Activated T-cell treated with anti-CD3 and anti-CD28 coated beads, Interleukin-2, amount 50 U/mL, for 24 hours (primary cell): Measurements from ENCODE around the gene CRNN.

Experiments used
- DNase-seq: peaks from one replicate; pipeline ENCODE4 v3.0.0-alpha.2; 2020
- H3K27ac Mint-ChIP-seq: 2 replicates; pipeline ENCODE4 v1.8.0; 2020; ENCODE audit warnings: mild to moderate bottlenecking, mixed read lengths
- H3K27me3 Mint-ChIP-seq: 2 replicates; pipeline ENCODE4 v1.8.0; 2020; ENCODE audit warnings: mixed read lengths
- H3K36me3 Mint-ChIP-seq: 2 replicates; pipeline ENCODE4 v1.8.0; 2020; ENCODE audit warnings: low read depth, mixed read lengths
- H3K4me1 Mint-ChIP-seq: 2 replicates; pipeline ENCODE4 v1.8.0; 2020; ENCODE audit warnings: low read depth, mixed read lengths
- H3K4me3 Mint-ChIP-seq: 2 replicates; pipeline ENCODE4 v1.8.0; 2020; ENCODE audit warnings: mild to moderate bottlenecking, moderate library complexity, mixed read lengths
- H3K9me3 Mint-ChIP-seq: 2 replicates; pipeline ENCODE4 v1.8.0; 2020; ENCODE audit warnings: mixed read lengths

The CRNN gene

GRCh38 chr1:152413909-152414308, at the start of gene CRNN:
Gene CRNN (minus strand): TSS chr1:152414263. CDS start chr1:152412233, 2,030 bp downstream.
- no peaks in the 10 kb centered on the region for H3K9me3 Mint-ChIP-seq
- H3K27ac Mint-ChIP-seq = no peak within 1 kb of the TSS

DNA sequence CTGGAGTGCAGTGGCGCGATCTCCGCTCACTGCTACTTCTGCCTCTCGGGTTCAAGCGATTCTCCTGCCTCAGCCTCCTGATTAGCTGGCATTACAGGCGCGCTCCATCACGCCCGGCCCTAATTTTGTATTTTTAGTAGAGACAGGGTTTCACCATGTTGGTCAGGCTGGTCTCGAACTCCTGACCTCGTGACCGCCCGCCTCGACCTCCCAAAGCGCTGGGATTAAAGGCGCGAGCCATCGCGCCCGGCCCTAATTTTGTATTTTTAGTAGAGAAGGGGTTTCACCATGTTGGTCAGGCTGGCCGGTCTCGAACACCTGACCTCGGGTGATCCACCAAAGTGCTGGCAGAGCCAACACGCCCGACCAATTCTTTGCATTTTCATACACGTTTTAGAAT, 48.6 kb upstream of the CRNN start:
- H3K36me3 Mint-ChIP-seq = no peaks in the 10 kb centered on the region

More at GRCh38 chr1:152413909-152414308, at the start of gene CRNN:
- no peaks in the 10 kb centered on the region for H3K4me1 Mint-ChIP-seq
- no peaks in the 10 kb centered on the region for H3K36me3 Mint-ChIP-seq
- no peak for DNase-seq
- H3K4me3 Mint-ChIP-seq = no peak within 1 kb of the TSS
- peaks cover 33% of the 10 kb centered on the region for H3K27me3 Mint-ChIP-seq

DNA sequence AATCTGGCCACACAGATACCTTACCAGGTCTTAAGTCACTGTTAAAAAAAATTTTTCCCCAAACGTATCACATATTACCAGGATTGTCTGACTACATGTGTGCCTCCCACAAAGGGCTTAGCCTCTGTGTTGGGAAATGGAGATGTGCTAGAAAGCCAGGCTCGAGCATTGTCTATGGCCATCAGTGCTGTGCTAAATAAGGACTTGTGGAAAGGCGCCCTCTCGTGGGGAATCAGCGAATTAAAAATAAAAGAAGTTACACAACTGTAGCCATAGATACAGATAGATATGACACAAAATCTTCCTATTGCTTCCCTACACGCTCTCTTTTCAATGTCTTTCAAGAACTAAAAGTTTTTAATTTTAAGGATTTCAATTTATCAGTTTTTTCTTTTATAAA, 47.5 kb upstream of the CRNN start:
- Mint-ChIP-seq H3K36me3 (no peaks in the 10 kb centered on the region), H3K27ac (no peak overlapping the region), H3K4me3 (no peak overlapping the region), H3K4me1 (peaks cover 32% of the 10 kb centered on the region), H3K9me3 (peaks cover 5% of the 10 kb centered on the region), H3K27me3 (no peaks in the 10 kb centered on the region)
- no peak for DNase-seq

More for the DNA sequence above, 48.6 kb upstream of the CRNN start:
- H3K27me3 Mint-ChIP-seq = peaks cover 5% of the 10 kb centered on the region
- peaks cover 5% of the 10 kb centered on the region for H3K9me3 Mint-ChIP-seq
- H3K4me3 Mint-ChIP-seq = no peak overlapping the region
- DNase-seq = no peak
- H3K4me1 Mint-ChIP-seq = peaks cover 32% of the 10 kb centered on the region
- no peak overlapping the region for H3K27ac Mint-ChIP-seq

GRCh38 chr1:152460529-152460899, 46.5 kb upstream of the CRNN start:
- H3K9me3 Mint-ChIP-seq = no peaks in the 10 kb centered on the region

DNA sequence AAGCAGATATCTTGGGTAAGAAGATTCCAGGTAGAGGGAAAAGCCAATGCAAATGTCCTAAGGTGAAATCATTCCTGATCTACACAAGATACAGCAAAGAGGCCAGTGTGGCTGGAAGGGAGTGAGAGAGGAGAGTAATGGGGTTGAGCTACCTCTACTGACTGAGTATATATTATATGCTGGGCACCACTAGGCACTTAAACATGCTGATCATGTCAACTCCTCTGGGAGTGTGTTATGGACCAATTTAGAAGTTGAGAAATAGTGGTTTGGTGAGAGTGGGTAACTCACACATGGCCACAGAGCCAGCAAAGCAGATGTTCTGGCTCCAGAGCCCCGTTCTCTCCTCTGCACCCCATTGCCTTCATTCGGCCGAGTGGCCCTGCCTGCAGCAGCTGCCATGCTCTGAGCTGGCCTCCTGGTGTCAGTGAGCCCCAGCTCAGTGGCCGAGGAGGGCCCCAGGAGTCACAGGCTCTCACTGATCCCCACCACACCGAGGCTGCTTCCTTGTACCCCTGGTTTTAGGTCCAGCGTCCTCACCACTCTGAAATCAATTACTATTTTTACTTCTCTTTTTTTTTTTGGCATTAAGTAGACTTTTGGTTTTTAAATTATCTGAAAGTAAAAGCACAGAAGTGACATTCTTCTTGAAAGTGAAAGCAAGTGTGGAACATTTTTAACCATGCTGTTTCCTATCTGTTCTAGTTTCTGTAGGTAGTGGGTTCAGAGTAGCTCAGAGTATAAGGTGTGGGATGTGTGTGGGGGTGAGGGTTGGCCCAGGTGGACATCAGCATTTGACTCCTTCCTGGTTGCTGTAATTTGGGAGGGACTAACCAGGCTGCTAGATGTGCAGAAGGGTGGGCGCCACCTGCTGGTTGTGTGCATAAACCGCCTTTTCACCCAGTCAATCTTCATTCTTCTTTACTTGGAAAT, 45.8 kb upstream of the CRNN start:
- Mint-ChIP-seq H3K27ac (peak overlapping the region; percentile 78), H3K27me3 (no peaks in the 10 kb centered on the region), H3K36me3 (no peaks in the 10 kb centered on the region), H3K4me3 (peak overlapping the region; percentile 35), H3K9me3 (no peaks in the 10 kb centered on the region), H3K4me1 (peaks cover 32% of the 10 kb centered on the region)
- DNase-seq = peak; percentile 80

More at GRCh38 chr1:152460529-152460899, 46.5 kb upstream of the CRNN start:
- Mint-ChIP-seq H3K27ac (peak overlapping the region; percentile 78), H3K4me3 (peak overlapping the region; percentile 49), H3K27me3 (no peaks in the 10 kb centered on the region), H3K4me1 (peaks cover 32% of the 10 kb centered on the region), H3K36me3 (no peaks in the 10 kb centered on the region)
- no peak for DNase-seq

GRCh38 chr1:152458384-152459185, 44.5 kb upstream of the CRNN start:
- Mint-ChIP-seq H3K27ac (no peak overlapping the region), H3K4me1 (peaks cover 32% of the 10 kb centered on the region), H3K9me3 (no peaks in the 10 kb centered on the region), H3K27me3 (no peaks in the 10 kb centered on the region), H3K4me3 (no peak overlapping the region), H3K36me3 (no peaks in the 10 kb centered on the region)
- peak; percentile 86 for DNase-seq

- no peaks in the 10 kb centered on the region for H3K9me3 Mint-ChIP-seq
- peak overlapping the region; percentile 12 for H3K27ac Mint-ChIP-seq
- no peak overlapping the region for H3K4me3 Mint-ChIP-seq
- no peak for DNase-seq
- H3K4me1 Mint-ChIP-seq = peaks cover 32% of the 10 kb centered on the region
- H3K36me3 Mint-ChIP-seq = no peaks in the 10 kb centered on the region
- H3K27me3 Mint-ChIP-seq = no peaks in the 10 kb centered on the region
Measured at GRCh38 chr1:152457561-152457960, 43.5 kb upstream of the CRNN start.

DNA sequence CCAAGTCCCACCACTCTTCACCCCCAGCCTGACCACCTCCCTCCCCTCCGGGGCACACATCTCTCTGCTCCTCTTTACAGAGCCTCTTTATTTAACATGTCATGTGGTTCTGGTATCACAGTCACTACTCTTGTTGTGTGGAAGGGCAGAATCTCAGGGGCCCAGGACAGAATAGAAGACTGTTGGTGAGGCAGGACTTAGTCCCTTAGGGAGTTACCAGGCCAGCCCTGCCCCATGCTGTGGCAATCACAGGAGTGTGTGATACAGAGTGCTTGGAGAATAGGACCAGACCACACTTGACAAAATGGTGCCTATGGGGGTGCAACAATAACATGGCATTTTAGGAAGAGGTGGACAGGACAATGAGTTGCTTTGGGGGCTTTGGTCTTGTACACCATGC, 43.0 kb upstream of the CRNN start:
- Mint-ChIP-seq H3K27me3 (no peaks in the 10 kb centered on the region), H3K36me3 (no peaks in the 10 kb centered on the region), H3K9me3 (no peaks in the 10 kb centered on the region), H3K27ac (no peak overlapping the region), H3K4me1 (peaks cover 32% of the 10 kb centered on the region), H3K4me3 (no peak overlapping the region)
- no peak for DNase-seq

DNA sequence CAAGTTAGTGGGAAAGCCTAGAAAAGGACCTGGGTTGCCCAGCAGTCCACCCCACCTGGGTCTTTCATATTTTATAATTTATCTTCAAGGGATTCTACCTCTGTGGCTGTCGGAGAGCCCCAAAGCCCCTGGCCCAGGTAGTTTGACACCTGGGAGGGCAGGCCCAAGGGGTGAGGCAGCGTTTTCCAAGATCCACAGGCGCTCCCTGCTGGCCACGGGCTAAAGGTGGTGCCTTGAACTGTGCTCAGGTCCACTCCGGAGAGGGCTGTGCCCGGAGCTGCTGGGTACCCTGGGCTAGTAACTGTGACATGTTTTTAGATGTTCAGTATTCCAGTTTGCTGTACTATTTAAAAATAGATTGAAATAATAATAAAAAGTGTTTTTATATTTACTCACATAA, 37.2 kb upstream of the CRNN start:
- H3K4me1 Mint-ChIP-seq = no peaks in the 10 kb centered on the region
- H3K36me3 Mint-ChIP-seq = no peaks in the 10 kb centered on the region
- no peaks in the 10 kb centered on the region for H3K27me3 Mint-ChIP-seq
- no peak overlapping the region for H3K27ac Mint-ChIP-seq
- no peaks in the 10 kb centered on the region for H3K9me3 Mint-ChIP-seq
- no peak for DNase-seq
- no peak overlapping the region for H3K4me3 Mint-ChIP-seq

GRCh38 chr1:152449661-152450060, 35.6 kb upstream of the CRNN start:
- no peaks in the 10 kb centered on the region for H3K36me3 Mint-ChIP-seq

DNA sequence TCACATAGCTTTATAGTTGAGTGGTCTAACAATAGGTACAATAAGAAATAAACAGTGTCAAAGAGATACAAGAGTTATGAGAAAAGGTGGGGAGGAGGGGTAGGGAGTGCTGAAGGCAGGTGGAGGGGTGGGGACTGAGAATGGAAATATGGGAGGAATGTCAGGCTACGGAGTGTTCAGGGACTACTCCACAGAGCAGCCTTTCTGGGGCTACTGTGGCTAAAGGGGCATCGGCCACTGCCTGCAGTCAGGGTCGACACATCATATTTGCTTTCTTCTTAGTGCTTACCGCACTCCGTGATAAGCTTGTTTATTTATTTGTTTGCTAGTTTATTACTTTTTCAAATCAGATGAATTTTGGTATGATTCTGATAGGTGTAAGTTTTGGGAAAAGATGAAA, 34.4 kb upstream of the CRNN start:
- Mint-ChIP-seq H3K9me3 (no peaks in the 10 kb centered on the region), H3K4me3 (no peak overlapping the region), H3K27me3 (no peaks in the 10 kb centered on the region), H3K36me3 (no peaks in the 10 kb centered on the region), H3K4me1 (no peaks in the 10 kb centered on the region), H3K27ac (no peak overlapping the region)
- DNase-seq = no peak

More at GRCh38 chr1:152449661-152450060, 35.6 kb upstream of the CRNN start:
- Mint-ChIP-seq H3K4me1 (no peaks in the 10 kb centered on the region), H3K4me3 (no peak overlapping the region), H3K27me3 (no peaks in the 10 kb centered on the region), H3K9me3 (no peaks in the 10 kb centered on the region), H3K27ac (no peak overlapping the region)
- no peak for DNase-seq

DNA sequence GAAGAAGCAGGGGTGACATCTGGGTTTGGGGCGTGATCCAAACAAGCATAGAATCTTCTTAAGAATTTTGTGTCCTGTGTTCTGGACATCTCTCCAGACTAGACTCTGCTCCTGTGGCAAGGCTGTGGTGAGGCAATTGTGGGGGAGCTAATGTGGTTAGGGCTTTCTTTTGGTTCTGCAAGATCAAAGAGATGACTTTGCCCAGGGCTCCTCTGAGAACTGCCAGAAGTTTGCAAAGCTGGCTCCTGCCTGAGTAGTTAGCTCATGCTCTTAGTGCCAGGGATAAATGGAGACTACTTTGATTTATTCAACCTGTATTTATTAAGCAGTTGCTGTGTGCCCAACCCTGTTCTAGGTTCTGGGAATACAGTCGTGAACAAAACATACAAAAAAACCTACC, 34.0 kb upstream of the CRNN start:
- H3K4me3 Mint-ChIP-seq = no peak overlapping the region
- no peaks in the 10 kb centered on the region for H3K9me3 Mint-ChIP-seq
- H3K27me3 Mint-ChIP-seq = no peaks in the 10 kb centered on the region
- no peak overlapping the region for H3K27ac Mint-ChIP-seq
- DNase-seq = no peak
- no peaks in the 10 kb centered on the region for H3K4me1 Mint-ChIP-seq
- no peaks in the 10 kb centered on the region for H3K36me3 Mint-ChIP-seq

GRCh38 chr1:152447484-152447883, 33.4 kb upstream of the CRNN start:
- Mint-ChIP-seq H3K4me3 (no peak overlapping the region), H3K27ac (no peak overlapping the region), H3K4me1 (no peaks in the 10 kb centered on the region), H3K36me3 (no peaks in the 10 kb centered on the region), H3K27me3 (no peaks in the 10 kb centered on the region), H3K9me3 (no peaks in the 10 kb centered on the region)
- no peak for DNase-seq

DNA sequence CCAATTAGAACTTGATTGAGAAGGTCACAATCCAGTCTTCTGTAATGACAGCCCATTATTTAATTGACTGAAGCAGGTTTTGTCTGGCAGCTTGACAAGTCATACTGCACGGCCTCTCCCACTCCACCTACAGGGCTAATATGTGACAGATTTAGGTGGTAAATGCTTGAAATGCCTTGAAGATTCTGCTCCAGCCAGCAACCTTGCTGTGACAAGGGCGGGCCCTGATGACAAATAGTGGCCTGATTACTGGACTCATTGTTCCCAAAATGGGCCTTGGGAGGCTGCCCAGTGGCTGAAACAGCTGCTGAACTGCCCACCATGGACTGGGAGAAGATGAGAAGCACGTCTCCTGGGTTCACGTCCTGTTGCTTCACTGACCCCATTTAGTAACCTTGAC, 30.0 kb upstream of the CRNN start:
- H3K27me3 Mint-ChIP-seq = peaks cover 2% of the 10 kb centered on the region
- no peak for DNase-seq
- no peak overlapping the region for H3K4me3 Mint-ChIP-seq
- H3K36me3 Mint-ChIP-seq = no peaks in the 10 kb centered on the region
- H3K9me3 Mint-ChIP-seq = no peaks in the 10 kb centered on the region
- H3K4me1 Mint-ChIP-seq = peaks cover 2% of the 10 kb centered on the region
- H3K27ac Mint-ChIP-seq = no peak overlapping the region

DNA sequence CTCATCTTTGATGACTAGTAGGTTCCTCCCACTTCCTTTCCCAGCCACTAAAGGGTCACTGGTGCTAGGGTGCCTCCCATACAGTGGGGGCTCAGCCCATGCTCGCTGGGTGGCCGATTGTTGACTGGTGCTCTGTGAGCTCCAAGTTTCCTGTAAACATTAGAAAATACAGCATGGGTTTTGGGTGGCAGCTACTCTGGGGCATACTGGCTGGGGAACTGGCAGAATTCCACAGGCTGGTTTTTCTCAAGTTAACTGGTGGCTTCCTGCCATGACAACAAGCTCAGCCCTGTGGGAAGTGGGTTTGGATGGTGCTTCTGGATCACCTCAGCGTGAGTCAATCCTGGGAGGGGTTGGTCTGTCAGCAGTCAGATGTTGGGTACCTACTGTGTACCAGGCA, 28.7 kb upstream of the CRNN start:
- Mint-ChIP-seq H3K36me3 (no peaks in the 10 kb centered on the region), H3K4me1 (peaks cover 2% of the 10 kb centered on the region), H3K4me3 (no peak overlapping the region), H3K27me3 (peaks cover 15% of the 10 kb centered on the region), H3K9me3 (no peaks in the 10 kb centered on the region), H3K27ac (no peak overlapping the region)
- DNase-seq = no peak
